Mesenchymal stem cell (in vitro differentiated cells and primary cell): ENCODE measurements around the gene TMEM207.

Experiments
- DNase-seq: peaks from one replicate; pipeline ENCODE4 v3.0.0-alpha.2; 2013
- H2AFZ ChIP-seq: one replicate; pipeline ENCODE4 v1.6.1; 2013; ENCODE audit warnings: low read depth, mild to moderate bottlenecking, control low read depth, inconsistent platforms, low read length, moderate library complexity
- H2AK5ac ChIP-seq: 2 replicates; pipeline ENCODE4 v1.6.1; 2013; ENCODE audit warnings: low read length, moderate library complexity, mild to moderate bottlenecking, inconsistent platforms; ENCODE audit not compliant: severe bottlenecking
- H2BK120ac ChIP-seq: one replicate; pipeline ENCODE4 v1.6.1; 2013; ENCODE audit warnings: low read depth, mild to moderate bottlenecking, inconsistent platforms, low read length, moderate library complexity
- H2BK12ac ChIP-seq, 2 experiments: one replicate each; pipeline ENCODE4 v1.6.1; 2013; ENCODE audit warnings: inconsistent platforms in 2 of 2, low read length in 2 of 2, mild to moderate bottlenecking in 2 of 2, moderate library complexity in 2 of 2, control low read depth in 1 of 2
- H2BK15ac ChIP-seq: one replicate; pipeline ENCODE4 v1.6.1; 2013; ENCODE audit warnings: mild to moderate bottlenecking, low read depth, inconsistent platforms; ENCODE audit not compliant: poor library complexity, severe bottlenecking
- H2BK5ac ChIP-seq: 2 replicates; pipeline ENCODE4 v1.6.1; 2013; ENCODE audit warnings: low read depth, mild to moderate bottlenecking, low read length, control low read depth, inconsistent platforms; ENCODE audit not compliant: poor library complexity, severe bottlenecking
- H3K14ac ChIP-seq, 2 experiments: one replicate each; pipeline ENCODE4 v1.6.1; 2013; ENCODE audit warnings: inconsistent platforms in 2 of 2, low read length in 2 of 2, control low read depth in 1 of 2, mild to moderate bottlenecking in 1 of 2, moderate library complexity in 1 of 2
- H3K18ac ChIP-seq, 2 experiments: one replicate each; pipeline ENCODE4 v1.6.1; 2013; ENCODE audit warnings: inconsistent platforms in 2 of 2, low read length in 2 of 2, control low read depth in 1 of 2, low read depth in 1 of 2, mild to moderate bottlenecking in 1 of 2
- H3K23ac ChIP-seq, 2 experiments: one replicate each; pipeline ENCODE4 v1.6.1; 2013; ENCODE audit warnings: inconsistent platforms in 2 of 2, low read length in 2 of 2, mild to moderate bottlenecking in 2 of 2, moderate library complexity in 2 of 2, control low read depth in 1 of 2
- H3K27ac ChIP-seq: 2 replicates; pipeline ENCODE4 v1.5.1; 2013; ENCODE audit warnings: mild to moderate bottlenecking, moderate library complexity, low read length, control low read depth, inconsistent platforms; ENCODE audit not compliant: poor library complexity, severe bottlenecking
- H3K27me3 ChIP-seq, 2 experiments: 2 replicates each; pipeline versions ENCODE4 v1.6.1 to v1.7.0; 2013; ENCODE audit warnings: low read length in 2 of 2, mild to moderate bottlenecking in 2 of 2, moderate library complexity in 2 of 2, control low read depth in 1 of 2, inconsistent platforms in 1 of 2; ENCODE audit not compliant: control insufficient read depth in 1 of 2, insufficient read depth in 1 of 2
- H3K36me3 ChIP-seq, 2 experiments: 2 replicates each; pipeline versions ENCODE4 v1.6.1 to v1.7.0; 2013; ENCODE audit warnings: low read length in 2 of 2, control low read depth in 1 of 2, inconsistent platforms in 1 of 2, low read depth in 1 of 2, mild to moderate bottlenecking in 1 of 2; ENCODE audit not compliant: insufficient read depth in 2 of 2, control insufficient read depth in 1 of 2
- H3K4ac ChIP-seq, 2 experiments: one replicate each; pipeline ENCODE4 v1.6.1; 2013; ENCODE audit warnings: inconsistent platforms in 2 of 2, low read length in 2 of 2, mild to moderate bottlenecking in 2 of 2, moderate library complexity in 2 of 2, control low read depth in 1 of 2, low read depth in 1 of 2
- H3K4me1 ChIP-seq: 2 replicates; pipeline ENCODE4 v1.6.1; 2013; ENCODE audit warnings: low read depth, low read length, control low read depth; ENCODE audit not compliant: control insufficient read depth, insufficient read depth
- H3K4me2 ChIP-seq: 2 replicates; pipeline ENCODE4 v1.6.1; 2013; ENCODE audit warnings: low read length, mild to moderate bottlenecking, inconsistent platforms; ENCODE audit not compliant: poor library complexity, severe bottlenecking
- H3K4me3 ChIP-seq, 2 experiments: 2 replicates each; pipeline versions ENCODE4 v1.5.1 to v1.7.0; 2013; ENCODE audit warnings: low read length in 2 of 2, mild to moderate bottlenecking in 2 of 2, control low read depth in 1 of 2, low read depth in 1 of 2; ENCODE audit not compliant: insufficient read depth in 1 of 2
- H3K79me1 ChIP-seq: replicated peaks from 2 replicates; pipeline ENCODE4 v1.6.1; 2013; ENCODE audit warnings: mild to moderate bottlenecking, control low read depth, low read length, inconsistent platforms; ENCODE audit not compliant: poor library complexity, severe bottlenecking
- H3K9ac ChIP-seq: 2 replicates; pipeline ENCODE4 v1.7.0; 2013; ENCODE audit warnings: mild to moderate bottlenecking, low read length, moderate library complexity
- H3K9me3 ChIP-seq: 2 replicates; pipeline ENCODE4 v1.7.0; 2013; ENCODE audit warnings: mild to moderate bottlenecking, low read length; ENCODE audit not compliant: control insufficient read depth
- H4K8ac ChIP-seq: one replicate; pipeline ENCODE4 v1.6.1; 2013; ENCODE audit warnings: inconsistent platforms, mild to moderate bottlenecking, low read length, moderate library complexity
- H4K91ac ChIP-seq: one replicate; pipeline ENCODE4 v1.6.1; 2013; ENCODE audit warnings: mild to moderate bottlenecking, low read length, inconsistent platforms
- WGBS: methylation state at CpG from one replicate; pipeline ENCODE4 v1.1.7; 2013; ENCODE audit warnings: mixed read lengths; 5-methylcytosine and 5-hydroxymethylcytosine counted together

The TMEM207 gene

GRCh38 chr3:190492966-190493365 lies 43.3 kb upstream of the TMEM207 start:
- Histone ChIP-seq H2AFZ (no peak overlapping the region), H3K4me3 (no peak overlapping the region), H2BK15ac (no peak overlapping the region), H3K27ac (no peak overlapping the region), H3K27me3 (no peaks in the 10 kb centered on the region), H3K4me1 (peaks cover 2% of the 10 kb centered on the region), H2BK12ac (no peak overlapping the region), H3K9ac (no peak overlapping the region), H3K14ac (no peak overlapping the region), H3K79me1 (no peaks in the 10 kb centered on the region), H3K4me2 (no peak overlapping the region), H2BK120ac (no peak overlapping the region), H4K8ac (no peak overlapping the region), H2AK5ac (no peak overlapping the region), H4K91ac (no peak overlapping the region), H2BK5ac (no peak overlapping the region), H3K36me3 (no peaks in the 10 kb centered on the region), H3K18ac (no peak overlapping the region), H3K4ac (no peak overlapping the region), H3K9me3 (no peaks in the 10 kb centered on the region), H3K23ac (no peak overlapping the region)
- 77% methylated on average over 4 of the region's 4 CpGs for WGBS
- DNase-seq: no peak

GRCh38 chr3:190492129-190492528 lies 42.4 kb upstream of the TMEM207 start:
- no peak overlapping the region for H3K4ac ChIP-seq
- no peaks in the 10 kb centered on the region for H3K27me3 ChIP-seq
- H2AFZ ChIP-seq: no peak overlapping the region

GRCh38 chr3:190491533-190492054 lies 41.9 kb upstream of the TMEM207 start:
- Histone ChIP-seq H3K27ac (no peak overlapping the region), H2AFZ (no peak overlapping the region), H3K9ac (no peak overlapping the region), H2BK15ac (no peak overlapping the region), H3K9me3 (no peaks in the 10 kb centered on the region), H3K18ac (peak overlapping the region in 1 of 2 experiments; percentile 21), H3K36me3 (no peaks in the 10 kb centered on the region), H3K79me1 (no peaks in the 10 kb centered on the region), H4K91ac (no peak overlapping the region), H2AK5ac (no peak overlapping the region), H2BK12ac (no peak overlapping the region), H4K8ac (no peak overlapping the region), H3K27me3 (no peaks in the 10 kb centered on the region), H3K4me1 (peaks cover 2% of the 10 kb centered on the region), H3K4me2 (no peak overlapping the region), H2BK5ac (no peak overlapping the region), H3K4me3 (no peak overlapping the region), H2BK120ac (no peak overlapping the region), H3K23ac (no peak overlapping the region), H3K4ac (no peak overlapping the region), H3K14ac (peak overlapping the region in 1 of 2 experiments; percentile 28)
- peak; percentile 22 for DNase-seq
- WGBS: 84% methylated on average over 4 of the region's 4 CpGs

More at GRCh38 chr3:190492129-190492528, 42.4 kb upstream of the TMEM207 start:
- H3K27ac ChIP-seq: no peak overlapping the region
- H2AK5ac ChIP-seq: no peak overlapping the region
- no peak overlapping the region for H2BK15ac ChIP-seq
- no peaks in the 10 kb centered on the region for H3K79me1 ChIP-seq
- no peak overlapping the region for H3K4me3 ChIP-seq
- H3K4me1 ChIP-seq: peaks cover 2% of the 10 kb centered on the region
- no peak overlapping the region for H3K9ac ChIP-seq
- H3K18ac ChIP-seq: no peak overlapping the region
- no peak overlapping the region for H4K91ac ChIP-seq
- H3K36me3 ChIP-seq: no peaks in the 10 kb centered on the region
- H2BK5ac ChIP-seq: no peak overlapping the region
- no peak overlapping the region for H2BK120ac ChIP-seq
- no peak overlapping the region for H3K14ac ChIP-seq
- H4K8ac ChIP-seq: no peak overlapping the region
- DNase-seq: no peak
- H2BK12ac ChIP-seq: no peak overlapping the region
- H3K23ac ChIP-seq: no peak overlapping the region
- H3K4me2 ChIP-seq: no peak overlapping the region
- H3K9me3 ChIP-seq: no peaks in the 10 kb centered on the region

- no peaks in the 10 kb centered on the region for H3K36me3 ChIP-seq
- H3K79me1 ChIP-seq: no peaks in the 10 kb centered on the region
- no peak overlapping the region for H2AK5ac ChIP-seq
- no peak overlapping the region for H2AFZ ChIP-seq
- H3K9me3 ChIP-seq: no peaks in the 10 kb centered on the region
- no peak overlapping the region for H3K4me2 ChIP-seq
- H3K14ac ChIP-seq: no peak overlapping the region
- no peak overlapping the region for H4K8ac ChIP-seq
- no peak overlapping the region for H2BK120ac ChIP-seq
- H2BK5ac ChIP-seq: no peak overlapping the region
- H3K27ac ChIP-seq: no peak overlapping the region
- no peaks in the 10 kb centered on the region for H3K27me3 ChIP-seq
- no peak overlapping the region for H3K18ac ChIP-seq
- no peak overlapping the region for H3K4ac ChIP-seq
- H3K4me3 ChIP-seq: no peak overlapping the region
- H4K91ac ChIP-seq: no peak overlapping the region
- H3K23ac ChIP-seq: no peak overlapping the region
- peaks cover 2% of the 10 kb centered on the region for H3K4me1 ChIP-seq
- 93% methylated on average over 4 of the region's 4 CpGs for whole genome bisulfite sequencing
- no peak overlapping the region for H3K9ac ChIP-seq
- no peak overlapping the region for H2BK15ac ChIP-seq
- H2BK12ac ChIP-seq: no peak overlapping the region
- DNase-seq: no peak
These were observed 37.4 kb upstream of the TMEM207 start for GRCh38 chr3:190486908-190487607.
